HepG2 (cell line): ENCODE results near the gene CAPG. TPM values are rescaled to one million over a fixed set of nuclear protein-coding genes. Genes with fewer than 3 reads are reported as not detected.

Source experiments
- ATAC-seq: fragments of 200-7000 bp; cut with Tn5 transposase; 3 replicates; pipeline ENCODE4 v1.9.1; 2020; ENCODE audit warnings: mild to moderate bottlenecking, moderate library complexity
- BruUV-seq: library from RNA; stranded (reverse); fragments of 400-500 nt; replicated peaks from 2 replicates; lab custom pipeline; 2021; lab: Mats Ljungman, UMichigan
- CTCF ChIA-PET: fragments of 300-600 bp; formaldehyde crosslinking; extraction: SDS; loops from one replicate; lab custom pipeline; 2021; ENCODE audit warnings: low total read pairs, inconsistent platforms, low intra/inter-chr PET ratio; lab: Yijun Ruan, JAX
- POLR2A ChIA-PET: fragments of 350-600 bp; sonication (Branson Sonifier 250); formaldehyde crosslinking; loops from one replicate; lab custom pipeline; 2020; ENCODE audit warnings: antibody characterized with exemption, inconsistent platforms; lab: Yijun Ruan, JAX
- DNase-seq: peaks from one replicate; pipeline ENCODE4 v3.0.0-alpha.2; 2015; ENCODE audit warnings: low spot score
- FAIRE-seq: peaks from 3 replicates; lab custom pipeline; 2011; peaks lifted over from hg19 to GRCh38; lab: Jason Lieb, UNC
- H2AFZ ChIP-seq: one replicate; pipeline ENCODE4 v1.6.1; 2011; ENCODE audit warnings: low read length, inconsistent platforms
- H3K27ac ChIP-seq: fragments of 300-600 bp; 3 replicates; pipeline ENCODE4 v1.8.0; 2011; ENCODE audit warnings: mixed run types, mild to moderate bottlenecking, mixed read lengths, low read length, inconsistent platforms; ENCODE audit not compliant: insufficient read depth; ENCODE audit errors: extremely low read length
- H3K27me3 ChIP-seq, 2 experiments: fragments of 200-600 bp in 1 of 2; 2 replicates in 1 of 2; 3 replicates in 1 of 2; pipeline versions ENCODE4 v1.6.0 to v1.8.0; 2011; ENCODE audit warnings: low read length in 2 of 2, mild to moderate bottlenecking in 2 of 2, moderate library complexity in 2 of 2, inconsistent platforms in 1 of 2; ENCODE audit not compliant: insufficient read depth in 2 of 2, control insufficient read depth in 1 of 2
- H3K36me3 ChIP-seq, 2 experiments: fragments of 200-600 bp in 1 of 2; replicated peaks in 1 of 2; 2 replicates in 1 of 2; 3 replicates in 1 of 2; pipeline versions ENCODE4 v1.5.1 to v1.8.0; 2011; ENCODE audit warnings: low read length in 2 of 2, inconsistent platforms in 1 of 2; ENCODE audit not compliant: insufficient read depth in 2 of 2, control insufficient read depth in 1 of 2
- H3K4me1 ChIP-seq: 2 replicates; pipeline ENCODE4 v1.5.1; 2012; ENCODE audit warnings: low read length, inconsistent platforms; ENCODE audit not compliant: insufficient read depth
- H3K4me2 ChIP-seq: 2 replicates; pipeline ENCODE4 v1.6.0; 2011; ENCODE audit warnings: low read depth, low read length, inconsistent platforms
- H3K4me3 ChIP-seq, 3 experiments: fragments of 200-600 bp in 1 of 3; sonication (generic), shearing (Covaris generic) in 1 of 3; replicated peaks in 1 of 3; 2 replicates each; pipeline ENCODE4 v1.5.1; 2011 to 2016; ENCODE audit warnings: low read length in 3 of 3, inconsistent platforms in 2 of 3, low read depth in 2 of 3, mild to moderate bottlenecking in 2 of 3, control low read depth in 1 of 3, mixed read lengths in 1 of 3; ENCODE audit not compliant: insufficient read depth in 1 of 3
- H3K79me2 ChIP-seq: one replicate; pipeline ENCODE4 v1.6.1; 2011; ENCODE audit warnings: low read length, inconsistent platforms; ENCODE audit not compliant: insufficient read depth
- H3K9ac ChIP-seq: 2 replicates; pipeline ENCODE4 v1.6.0; 2011; ENCODE audit warnings: mild to moderate bottlenecking, low read depth, low read length, inconsistent platforms; ENCODE audit not compliant: insufficient read depth
- H3K9me3 ChIP-seq: 2 replicates; pipeline ENCODE4 v1.5.1; 2012; ENCODE audit warnings: mild to moderate bottlenecking, low read length
- H4K20me1 ChIP-seq: 2 replicates; pipeline ENCODE4 v1.6.0; 2011; ENCODE audit warnings: inconsistent platforms, mild to moderate bottlenecking, low read length, moderate library complexity; ENCODE audit not compliant: insufficient read depth
- CREM ChIP-seq, 2 experiments: sonication (generic) in 1 of 2; formaldehyde crosslinking in 1 of 2; IDR thresholded peaks; 2 replicates each; pipeline versions ENCODE4 v1.4.0 to v1.6.1; 2016 to 2020; ENCODE audit warnings: antibody characterized with exemption in 1 of 2, mild to moderate bottlenecking in 1 of 2, missing genetic modification reagents in 1 of 2
- MAFF ChIP-seq: IDR thresholded peaks from 2 replicates; pipeline ENCODE4 v1.6.1; 2011; ENCODE audit warnings: low read depth, low read length, improper control_type of control experiment
- MAFK ChIP-seq, 2 experiments: IDR thresholded peaks in 1 of 2; conservative IDR thresholded peaks in 1 of 2; 2 replicates each; pipeline ENCODE4 v1.6.1; 2011; ENCODE audit warnings: improper control_type of control experiment in 2 of 2, low read length in 2 of 2
- PAWR ChIP-seq: sonication (generic); formaldehyde crosslinking; IDR thresholded peaks from 2 replicates; pipeline ENCODE4 v1.4.0; 2020; ENCODE audit warnings: missing genetic modification reagents, mild to moderate bottlenecking, borderline replicate concordance
- PCBP1 ChIP-seq: fragments of 200-400 bp; formaldehyde crosslinking; IDR thresholded peaks from 2 replicates; pipeline ENCODE4 v1.6.1; 2017; ENCODE audit warnings: mild to moderate bottlenecking, low read depth, low read length, borderline replicate concordance
- XRCC5 ChIP-seq: fragments of 200-400 bp; formaldehyde crosslinking; optimal IDR thresholded peaks from 2 replicates; pipeline ENCODE3; 2017; ENCODE audit warnings: mild to moderate bottlenecking, low read length
- ZFP62 ChIP-seq: sonication (generic); formaldehyde crosslinking; IDR thresholded peaks from 2 replicates; pipeline ENCODE4 v1.4.0; 2020; ENCODE audit warnings: missing genetic modification reagents
- ZNF317 ChIP-seq: sonication (generic); formaldehyde crosslinking; IDR thresholded peaks from 2 replicates; pipeline ENCODE4 v1.5.0; 2020; ENCODE audit warnings: mild to moderate bottlenecking, missing genetic modification reagents
- ZNF546 ChIP-seq: sonication (generic); formaldehyde crosslinking; conservative IDR thresholded peaks from 2 replicates; pipeline ENCODE4 v1.8.1; 2023; ENCODE audit warnings: mild to moderate bottlenecking, missing genetic modification reagents
- ZNF652 ChIP-seq: IDR thresholded peaks from 2 replicates; pipeline ENCODE4 v1.6.1; 2016; ENCODE audit warnings: low read depth, borderline replicate concordance
- WGBS: methylation state at CpG from one replicate; pipeline ENCODE4 v1.1.6; 2017; ENCODE audit warnings: low lambda C conversion rate; 5-methylcytosine and 5-hydroxymethylcytosine counted together
- in situ Hi-C: cut with HindIII; loops from 2 replicates; pipeline ENCODE4 v1.10.0; 2017; ENCODE audit warnings: low pct_unique_long_range_greater_than_20kb; ENCODE audit not compliant: extremely low pct_ligation_motif_present
- intact Hi-C: fragments of 100-400 bp; cut with micrococcal nuclease; formaldehyde crosslinking; loops from one replicate; pipeline ENCODE4 v1.10.0; 2022; ENCODE audit not compliant: unreplicated experiment
- polyA plus RNA-seq, 8 experiments: library from polyadenylated mRNA; depleted of rRNA in 3 of 8; stranded (reverse) in 7 of 8; unstranded in 1 of 8; fragments of >200 nt; fragmentation: Illumina TruSeq in 4 of 8; extraction: Trizol in 4 of 8; gene quantifications; 2 replicates each; pipeline versions ENCODE4 v1.2.1 to v1.2.3, GENCODE V29; 2011 to 2016; ENCODE audit warnings: low read depth in 4 of 8, missing spikeins in 1 of 8, mixed read lengths in 1 of 8; ENCODE audit not compliant: insufficient read depth in 1 of 8
- total RNA-seq, 5 experiments: library from RNA; depleted of rRNA; stranded (reverse); fragments of >200 nt; fragmentation: Illumina TruSeq; extraction: Trizol; gene quantifications; 2 replicates each; pipeline ENCODE4 v1.2.3, GENCODE V29; 2016; ENCODE audit warnings: low read depth in 1 of 5

The CAPG gene
- total and polyA plus RNA-seq, 2 of the 13 experiments (the other 11 are each of a cell fraction or from before 2014, with no cell fraction given) = 12.7 to 18.2 TPM

GRCh38 chr2:85435220-85435958, 25.2 kb upstream of the CAPG start:
- H3K4me2 ChIP-seq = no peak overlapping the region
- ATAC-seq (0 out of 3 replicates have a peak, but pooled peaks have one; percentile 3), FAIRE-seq (no peak), DNase-seq (no peak)
- no peak overlapping the region for H3K9ac ChIP-seq
- TF ChIP-seq MAFF (peak; percentile 93), MAFK (conservative IDR thresholded peaks at IDR 0.05 in 1 of 2, IDR thresholded peaks at IDR 0.05 in 1 of 2; ENCODE audit: low read length in 2 of 2) (peak; percentile 93 to 95), ZNF317 (CRISPR knock-in tag) (no peak), ZFP62 (CRISPR knock-in tag) (no peak), XRCC5 (peak; percentile 2), CREM (IDR thresholded peaks at IDR 0.05) (no peak), CREM (CRISPR knock-in tag; IDR thresholded peaks at IDR 0.05) (no peak), PAWR (CRISPR knock-in tag) (no peak)
- intact Hi-C loops (no loop called here), in situ Hi-C loops (no loop called here)
- 63% methylated on average over 16 of the region's 21 CpGs for WGBS
- no peak overlapping the region for H3K4me3 ChIP-seq
- peaks cover 31% of the 10 kb centered on the region for H3K4me1 ChIP-seq
- no peaks in the 10 kb centered on the region for H4K20me1 ChIP-seq
- no TSS peak for BruUV-seq
- no peaks in the 10 kb centered on the region for H3K36me3 ChIP-seq
- H2AFZ ChIP-seq = no peak overlapping the region
- no peaks in the 10 kb centered on the region for H3K9me3 ChIP-seq
- H3K27me3 ChIP-seq = peaks cover 10 to 71% of the 10 kb centered on the region in 2 experiments
- POLR2A ChIA-PET = interaction anchor here (1.0 to 5.3 kb wide), 3 partner anchors 103 to 111 kb away, joined by 4 to 26 read pairs (median 15); partner anchors contain the start of gene MAT2A
- no peaks in the 10 kb centered on the region for H3K79me2 ChIP-seq
- no peak overlapping the region for H3K27ac ChIP-seq
- CTCF ChIA-PET = no interaction called here

- BruUV-seq = no TSS peak
- no peaks in the 10 kb centered on the region for H3K36me3 ChIP-seq
- no peak overlapping the region for H3K27ac ChIP-seq
- peak; percentile 73; the same call in 1 of the 2 replicates for TF ChIP-seq PCBP1
- TF ChIP-seq ZNF652 = no peak
- TF ChIP-seq ZNF546 (CRISPR knock-in tag) = no peak
- H3K79me2 ChIP-seq = no peaks in the 10 kb centered on the region
- H4K20me1 ChIP-seq = no peaks in the 10 kb centered on the region
- H3K4me2 ChIP-seq = no peak overlapping the region
- ATAC-seq = no peak
- ChIA-PET CTCF (no interaction called here), POLR2A (interaction anchor here (1.0 to 2.4 kb wide), 3 partner anchors 9 to 112 kb away, joined by 4 to 15 read pairs (median 4); partner anchors contain the start of gene MAT2A)
- no peak overlapping the region for H3K4me3 ChIP-seq
- no peak for FAIRE-seq
- H3K9me3 ChIP-seq = no peaks in the 10 kb centered on the region
- no peak overlapping the region for H3K9ac ChIP-seq
- DNase-seq = no peak
- intact Hi-C loops = no loop called here
- no peak overlapping the region for H2AFZ ChIP-seq
- peaks cover 10 to 74% of the 10 kb centered on the region in 2 experiments for H3K27me3 ChIP-seq
- 58% methylated on average over 8 of the region's 8 CpGs for WGBS
- in situ Hi-C loops = no loop called here
- peaks cover 37% of the 10 kb centered on the region for H3K4me1 ChIP-seq
Measured at GRCh38 chr2:85434696-85435095, 24.5 kb upstream of the CAPG start.
